IPS-18a (cell line): ENCODE results near the gene COQ8B.
"Not testable (repeated sequence)": the region's sequence is repeated elsewhere in the genome, so short reads cannot be mapped to it uniquely, and the experiment has no call there.

Source experiments
- H3K27ac ChIP-seq: one replicate; pipeline ENCODE4 v1.5.1; 2013; ENCODE audit warnings: low read length
- H3K27me3 ChIP-seq: one replicate; pipeline ENCODE4 v1.6.1; 2013; ENCODE audit warnings: mild to moderate bottlenecking, low read length; ENCODE audit not compliant: control insufficient read depth, insufficient read depth
- H3K36me3 ChIP-seq: one replicate; pipeline ENCODE4 v1.6.1; 2013; ENCODE audit warnings: low read depth, low read length; ENCODE audit not compliant: control insufficient read depth
- H3K4me1 ChIP-seq: one replicate; pipeline ENCODE4 v1.6.1; 2013; ENCODE audit warnings: low read depth, low read length; ENCODE audit not compliant: control insufficient read depth
- H3K4me3 ChIP-seq: one replicate; pipeline ENCODE4 v1.5.1; 2013; ENCODE audit warnings: low read length
- H3K9ac ChIP-seq: one replicate; pipeline ENCODE4 v1.6.1; 2013; ENCODE audit warnings: mild to moderate bottlenecking, low read length, moderate library complexity
- H3K9me3 ChIP-seq: one replicate; pipeline ENCODE4 v1.6.1; 2013; ENCODE audit warnings: low read depth, low read length; ENCODE audit not compliant: control insufficient read depth

COQ8B gene

GRCh38 chr19:40716482-40717324 lies at the start of gene COQ8B, which contains the start of gene ITPKC:
COQ8B (minus strand) TSS chr19:40716886; CDS start chr19:40714632, 2,254 bp downstream.
ITPKC (plus strand) TSS chr19:40717112; CDS start chr19:40717136, 24 bp downstream.
- H3K9ac ChIP-seq = peak within 1 kb of the TSS; percentile 68
- H3K9me3 ChIP-seq = no peaks in the 10 kb centered on the region
- peak within 1 kb of the TSS; percentile 65 for H3K27ac ChIP-seq
- H3K4me1 ChIP-seq = peaks cover 25% of the 10 kb centered on the region
- peak within 1 kb of the TSS; percentile 73 for H3K4me3 ChIP-seq
- H3K27me3 ChIP-seq = no peaks in the 10 kb centered on the region
- H3K36me3 ChIP-seq = peaks cover 5% of the 10 kb centered on the region

GRCh38 chr19:40766385-40766784 lies 49.7 kb upstream of the COQ8B start:
- H3K36me3 ChIP-seq = peaks cover 49% of the 10 kb centered on the region
- H3K4me3 ChIP-seq, H3K9ac ChIP-seq, H3K4me1 ChIP-seq, H3K27me3 ChIP-seq, H3K27ac ChIP-seq, H3K9me3 ChIP-seq: not testable (repeated sequence)

GRCh38 chr19:40763963-40764362 lies 47.3 kb upstream of the COQ8B start:
- H3K36me3 ChIP-seq = peaks cover 74% of the 10 kb centered on the region
- no peak overlapping the region for H3K27ac ChIP-seq
- H3K9me3 ChIP-seq = no peaks in the 10 kb centered on the region
- no peaks in the 10 kb centered on the region for H3K4me1 ChIP-seq
- H3K4me3 ChIP-seq = no peak overlapping the region
- no peaks in the 10 kb centered on the region for H3K27me3 ChIP-seq
- no peak overlapping the region for H3K9ac ChIP-seq

DNA sequence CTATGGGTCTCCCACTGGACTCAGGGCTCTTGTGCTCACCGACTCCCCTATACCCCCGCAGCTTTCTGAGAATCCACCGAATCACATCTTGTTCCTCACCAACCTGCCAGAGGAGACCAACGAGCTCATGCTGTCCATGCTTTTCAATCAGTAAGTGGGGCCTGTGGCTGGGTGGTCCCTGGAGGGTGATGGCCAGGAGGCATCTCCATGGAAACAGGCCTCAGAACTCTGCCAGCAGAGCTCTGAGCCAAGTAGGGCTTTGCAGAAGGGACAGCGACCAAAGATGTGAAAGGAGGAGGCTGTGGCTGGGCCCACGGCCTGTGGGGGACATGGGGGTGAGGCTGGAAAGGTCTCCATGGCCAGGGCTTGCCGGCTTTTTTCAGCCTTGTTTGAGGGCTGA lies 46.8 kb upstream of the COQ8B start:
- peaks cover 78% of the 10 kb centered on the region for H3K36me3 ChIP-seq
- no peaks in the 10 kb centered on the region for H3K27me3 ChIP-seq

DNA sequence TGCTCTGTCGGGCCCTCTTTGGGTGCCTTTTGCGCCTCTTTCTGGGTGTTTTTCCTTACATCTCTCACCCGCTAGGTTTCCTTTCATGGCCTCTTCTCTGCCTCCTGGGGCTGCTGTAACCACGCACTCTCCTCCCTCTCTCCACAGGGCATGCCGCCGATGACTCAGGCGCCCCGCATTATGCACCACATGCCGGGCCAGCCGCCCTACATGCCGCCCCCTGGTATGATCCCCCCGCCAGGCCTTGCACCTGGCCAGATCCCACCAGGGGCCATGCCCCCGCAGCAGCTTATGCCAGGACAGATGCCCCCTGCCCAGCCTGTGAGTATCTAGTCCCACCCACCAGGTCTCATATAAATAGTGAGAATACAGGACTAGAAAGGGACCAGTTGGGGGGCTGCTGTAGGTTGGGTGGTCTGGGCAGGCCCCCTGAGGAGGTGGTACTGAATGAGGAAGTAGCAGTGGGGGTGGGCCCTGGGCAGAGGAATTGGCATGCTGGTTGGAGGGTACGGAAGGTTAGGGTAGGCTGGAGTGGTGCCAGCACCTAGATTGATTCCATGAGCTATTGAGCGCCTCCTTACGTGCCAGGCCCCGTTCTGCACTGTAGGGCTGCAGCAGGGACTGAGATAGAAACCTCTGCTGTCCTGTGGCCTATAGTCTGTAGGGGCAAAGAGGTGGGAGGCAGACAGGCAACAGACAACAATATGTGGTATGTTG lies 46.2 kb upstream of the COQ8B start:
- no peak overlapping the region for H3K4me3 ChIP-seq
- no peaks in the 10 kb centered on the region for H3K27me3 ChIP-seq
- no peaks in the 10 kb centered on the region for H3K4me1 ChIP-seq
- no peak overlapping the region for H3K27ac ChIP-seq
- H3K9me3 ChIP-seq = no peaks in the 10 kb centered on the region
- H3K36me3 ChIP-seq = peaks cover 84% of the 10 kb centered on the region
- no peak overlapping the region for H3K9ac ChIP-seq

More for the DNA sequence above, 46.8 kb upstream of the COQ8B start:
- Histone ChIP-seq H3K27ac (no peak overlapping the region), H3K4me1 (no peaks in the 10 kb centered on the region), H3K4me3 (no peak overlapping the region), H3K9me3 (no peaks in the 10 kb centered on the region), H3K9ac (no peak overlapping the region)

- Histone ChIP-seq H3K27ac (no peak overlapping the region), H3K27me3 (no peaks in the 10 kb centered on the region), H3K9ac (no peak overlapping the region), H3K9me3 (no peaks in the 10 kb centered on the region), H3K4me1 (peaks cover 3% of the 10 kb centered on the region), H3K36me3 (peaks cover 94% of the 10 kb centered on the region), H3K4me3 (no peak overlapping the region)
Observed at GRCh38 chr19:40759352-40759751, 42.7 kb upstream of the COQ8B start.

DNA sequence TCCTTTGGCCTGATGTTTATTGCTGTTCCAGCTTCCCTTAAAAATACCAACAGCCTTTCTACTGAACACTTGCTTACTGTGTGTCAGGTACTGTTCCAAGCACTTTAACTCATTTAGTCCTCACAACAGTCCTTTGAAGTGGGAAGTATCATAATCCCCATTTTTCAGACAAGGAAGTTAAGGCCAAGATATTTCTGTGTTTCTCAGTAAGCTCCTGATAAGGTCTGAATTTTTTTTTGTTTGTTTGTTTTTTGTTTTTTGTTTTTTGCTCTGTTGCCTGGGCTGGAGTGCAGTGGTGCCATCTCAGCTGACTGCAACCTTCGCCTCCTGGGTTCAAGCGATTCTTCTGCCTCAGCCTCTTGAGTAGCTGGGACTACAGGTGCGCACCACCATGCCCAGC lies 41.8 kb upstream of the COQ8B start:
- no peak overlapping the region for H3K27ac ChIP-seq
- no peaks in the 10 kb centered on the region for H3K9me3 ChIP-seq
- peaks cover 89% of the 10 kb centered on the region for H3K36me3 ChIP-seq
- no peak overlapping the region for H3K4me3 ChIP-seq
- H3K27me3 ChIP-seq = no peaks in the 10 kb centered on the region
- no peak overlapping the region for H3K9ac ChIP-seq
- peaks cover 6% of the 10 kb centered on the region for H3K4me1 ChIP-seq

- H3K27ac ChIP-seq = no peak overlapping the region
- H3K4me3 ChIP-seq = no peak overlapping the region
- no peaks in the 10 kb centered on the region for H3K9me3 ChIP-seq
- peaks cover 12% of the 10 kb centered on the region for H3K4me1 ChIP-seq
- no peaks in the 10 kb centered on the region for H3K27me3 ChIP-seq
- peaks cover 75% of the 10 kb centered on the region for H3K36me3 ChIP-seq
- no peak overlapping the region for H3K9ac ChIP-seq
Observed at GRCh38 chr19:40756502-40757110, 39.9 kb upstream of the COQ8B start.

GRCh38 chr19:40755791-40756190 lies 39.1 kb upstream of the COQ8B start:
- H3K9ac ChIP-seq = no peak overlapping the region
- H3K36me3 ChIP-seq = peaks cover 66% of the 10 kb centered on the region

GRCh38 chr19:40755248-40755624 lies 38.5 kb upstream of the COQ8B start:
- no peak overlapping the region for H3K4me3 ChIP-seq
- H3K27ac ChIP-seq = no peak overlapping the region
- H3K4me1 ChIP-seq = peaks cover 12% of the 10 kb centered on the region
- H3K27me3 ChIP-seq = no peaks in the 10 kb centered on the region
- H3K9me3 ChIP-seq = no peaks in the 10 kb centered on the region
- H3K36me3 ChIP-seq = peaks cover 61% of the 10 kb centered on the region
- no peak overlapping the region for H3K9ac ChIP-seq

More at GRCh38 chr19:40755791-40756190, 39.1 kb upstream of the COQ8B start:
- Histone ChIP-seq H3K9me3 (no peaks in the 10 kb centered on the region), H3K4me3 (no peak overlapping the region), H3K4me1 (peaks cover 12% of the 10 kb centered on the region), H3K27ac (no peak overlapping the region), H3K27me3 (no peaks in the 10 kb centered on the region)

DNA sequence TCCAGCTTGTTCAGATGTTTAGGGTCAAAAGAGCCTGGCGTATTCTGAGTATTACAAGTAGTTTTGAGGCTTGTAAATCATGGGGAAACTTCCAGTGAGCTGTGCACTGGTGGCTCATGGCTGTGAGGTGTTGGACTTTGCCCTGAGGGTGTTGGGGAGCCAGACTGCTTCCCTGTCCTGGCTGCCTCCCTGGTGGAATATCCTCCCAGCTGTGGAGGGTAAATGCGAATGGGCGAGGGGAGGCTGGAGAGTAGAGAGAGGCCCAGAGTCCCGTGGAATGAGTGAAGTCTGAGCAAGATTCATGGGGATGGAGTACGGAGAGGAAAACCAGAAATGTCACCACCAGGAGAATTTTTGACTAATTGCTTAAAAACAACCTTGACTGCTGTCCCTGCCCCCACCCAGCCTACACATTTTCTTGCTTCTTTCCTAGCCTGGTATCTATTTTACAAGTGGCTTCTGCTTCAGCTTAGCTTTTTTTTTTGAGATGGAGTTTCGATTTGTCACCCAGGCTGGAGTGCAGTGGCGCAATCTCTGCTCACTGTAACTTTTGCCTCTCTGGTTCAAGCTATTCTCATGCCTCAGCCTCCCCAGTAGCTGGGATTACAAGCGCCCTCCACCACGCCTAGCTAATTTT lies 38.0 kb upstream of the COQ8B start:
- no peaks in the 10 kb centered on the region for H3K9me3 ChIP-seq
- H3K9ac ChIP-seq = peak overlapping the region; percentile 21
- peaks cover 56% of the 10 kb centered on the region for H3K36me3 ChIP-seq
- peaks cover 16% of the 10 kb centered on the region for H3K4me1 ChIP-seq
- H3K27ac ChIP-seq = no peak overlapping the region
- no peaks in the 10 kb centered on the region for H3K27me3 ChIP-seq
- peak overlapping the region; percentile 2 for H3K4me3 ChIP-seq
